Brain microvascular endothelial cell (primary cell): ENCODE measurements around the gene ELK1.

Experiments used
- DNase-seq: peaks from one replicate; pipeline ENCODE4 v3.0.0-alpha.2; 2020
- H3K27ac ChIP-seq: fragments of 250-450 bp; sonication (Bioruptor Pico); 2 replicates; pipeline ENCODE4 v1.5.1; 2020; ENCODE audit warnings: mild to moderate bottlenecking, moderate library complexity
- H3K27me3 ChIP-seq: fragments of 250-450 bp; sonication (Bioruptor Pico); replicated peaks from 2 replicates; pipeline ENCODE4 v1.5.1; 2020; ENCODE audit warnings: mild to moderate bottlenecking
- H3K36me3 ChIP-seq: fragments of 250-450 bp; sonication (Bioruptor Pico); replicated peaks from 2 replicates; pipeline ENCODE4 v1.5.1; 2020; ENCODE audit warnings: mild to moderate bottlenecking
- H3K4me3 ChIP-seq: 2 replicates; pipeline ENCODE4 v1.5.1; 2011; ENCODE audit warnings: low read depth, mild to moderate bottlenecking, control low read depth, low read length, moderate library complexity
- in situ Hi-C: cut with HindIII; loops from 2 replicates; pipeline ENCODE4 v1.10.0; 2017; ENCODE audit warnings: low sequenced_read_pairs, low pct_ligation_motif_present
- TF ChIP-seq, protein P1 (sequence below): IDR thresholded peaks from 2 replicates; pipeline ENCODE4 v1.5.1; 2011; ENCODE audit warnings: low read depth, mild to moderate bottlenecking, moderate library complexity, low read length, control low read depth, inconsistent platforms; ENCODE audit errors: missing control alignments

Gene ELK1

GRCh38 chrX:47661539-47661938 is 11.2 kb upstream of the ELK1 start:
- Histone ChIP-seq H3K27ac (peak overlapping the region; percentile 91), H3K4me3 (no peak overlapping the region), H3K36me3 (peaks cover 4% of the 10 kb centered on the region), H3K27me3 (no peaks in the 10 kb centered on the region)
- in situ Hi-C loops, result no loop called here
- TF ChIP-seq, protein P1, sequence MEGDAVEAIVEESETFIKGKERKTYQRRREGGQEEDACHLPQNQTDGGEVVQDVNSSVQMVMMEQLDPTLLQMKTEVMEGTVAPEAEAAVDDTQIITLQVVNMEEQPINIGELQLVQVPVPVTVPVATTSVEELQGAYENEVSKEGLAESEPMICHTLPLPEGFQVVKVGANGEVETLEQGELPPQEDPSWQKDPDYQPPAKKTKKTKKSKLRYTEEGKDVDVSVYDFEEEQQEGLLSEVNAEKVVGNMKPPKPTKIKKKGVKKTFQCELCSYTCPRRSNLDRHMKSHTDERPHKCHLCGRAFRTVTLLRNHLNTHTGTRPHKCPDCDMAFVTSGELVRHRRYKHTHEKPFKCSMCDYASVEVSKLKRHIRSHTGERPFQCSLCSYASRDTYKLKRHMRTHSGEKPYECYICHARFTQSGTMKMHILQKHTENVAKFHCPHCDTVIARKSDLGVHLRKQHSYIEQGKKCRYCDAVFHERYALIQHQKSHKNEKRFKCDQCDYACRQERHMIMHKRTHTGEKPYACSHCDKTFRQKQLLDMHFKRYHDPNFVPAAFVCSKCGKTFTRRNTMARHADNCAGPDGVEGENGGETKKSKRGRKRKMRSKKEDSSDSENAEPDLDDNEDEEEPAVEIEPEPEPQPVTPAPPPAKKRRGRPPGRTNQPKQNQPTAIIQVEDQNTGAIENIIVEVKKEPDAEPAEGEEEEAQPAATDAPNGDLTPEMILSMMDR, result no peak
- no peak for DNase-seq

- H3K27ac ChIP-seq, result peak overlapping the region; percentile 98
- peak overlapping the region; percentile 66 for H3K4me3 ChIP-seq
- H3K27me3 ChIP-seq, result no peaks in the 10 kb centered on the region
- in situ Hi-C loops, result no loop called here
- DNase-seq, result no peak
- TF ChIP-seq, protein P1, result no peak
- H3K36me3 ChIP-seq, result peaks cover 7% of the 10 kb centered on the region
Measured at GRCh38 chrX:47659421-47659726, 9.0 kb upstream of the ELK1 start.

DNA sequence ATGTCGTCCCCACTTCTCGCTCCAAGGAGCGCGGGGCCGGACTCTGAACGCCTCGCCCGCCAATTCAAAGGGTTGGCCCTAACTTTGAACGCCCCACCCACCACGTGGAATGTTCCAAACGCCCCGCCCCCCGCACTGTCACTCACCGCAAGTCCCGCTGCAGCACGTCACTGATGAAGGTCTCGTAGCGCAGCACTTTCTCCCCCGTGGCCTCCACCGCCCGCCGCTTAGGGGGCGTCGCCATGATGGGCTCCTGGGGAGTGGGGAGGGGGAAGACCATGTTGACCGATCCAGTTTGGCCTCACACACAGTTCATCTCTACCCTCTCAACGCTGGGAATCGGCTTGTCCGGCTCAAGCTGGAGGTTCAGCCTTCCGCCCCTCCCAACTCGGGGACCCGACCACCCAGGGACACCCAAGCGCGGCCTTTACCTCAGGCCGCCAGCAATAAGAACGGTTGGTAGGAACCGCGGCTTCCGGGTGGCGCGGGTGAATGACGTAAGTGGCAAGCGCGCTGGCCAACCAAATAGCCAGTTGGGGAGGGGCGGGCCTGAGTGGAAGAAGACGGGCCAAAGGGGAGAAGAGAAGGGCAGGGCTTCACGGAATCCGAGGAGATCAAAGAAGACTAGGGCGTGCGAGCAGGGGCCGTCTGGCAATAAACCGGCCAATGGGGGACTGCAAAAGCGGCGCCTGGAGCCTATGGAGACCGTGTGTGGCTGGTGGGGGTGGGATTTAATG is 8.5 kb upstream of the ELK1 start, which contains the start of gene UXT:
UXT (minus strand) TSS at position 497 of the 737 bp plus-strand sequence; CDS start at position 244, 253 bp downstream.
- Histone ChIP-seq H3K4me3 (peak within 1 kb of the TSS; percentile 66), H3K27ac (peak within 1 kb of the TSS; percentile 98), H3K36me3 (peaks cover 7% of the 10 kb centered on the region), H3K27me3 (no peaks in the 10 kb centered on the region)
- TF ChIP-seq, protein P1, result no peak
- DNase-seq, result peak; percentile 93
- in situ Hi-C loops, result no loop called here

DNA sequence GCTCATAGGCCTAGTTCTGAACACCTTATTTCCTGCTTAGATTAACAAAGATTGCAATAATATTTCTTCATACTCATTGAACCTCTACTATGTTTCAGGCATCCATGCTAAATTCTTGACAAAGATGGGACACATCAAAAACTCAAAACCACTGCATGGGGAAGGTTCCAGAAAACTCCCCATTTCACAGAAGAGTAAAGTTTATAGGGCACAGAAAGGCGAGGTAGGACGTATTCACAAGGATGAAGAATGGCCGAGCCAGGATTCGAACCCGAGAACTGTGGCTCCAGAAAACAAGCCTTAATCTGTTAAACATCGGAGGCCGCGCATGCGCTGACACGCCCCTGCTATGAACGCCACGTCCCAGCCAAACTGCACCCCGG is 7.9 kb upstream of the ELK1 start:
- TF ChIP-seq, protein P1, result no peak

GRCh38 chrX:47651043-47651905 is 911 bp upstream of the ELK1 start:
- no peak for DNase-seq
- TF ChIP-seq, protein P1, result no peak
- no peaks in the 10 kb centered on the region for H3K27me3 ChIP-seq
- H3K36me3 ChIP-seq, result peaks cover 3% of the 10 kb centered on the region
- H3K27ac ChIP-seq, result peak overlapping the region; percentile 59
- peak overlapping the region; percentile 42 for H3K4me3 ChIP-seq
- in situ Hi-C loops, result no loop called here

More for the DNA sequence above, 7.9 kb upstream of the ELK1 start:
- peak overlapping the region; percentile 66 for H3K4me3 ChIP-seq
- in situ Hi-C loops, result no loop called here
- DNase-seq, result no peak
- no peaks in the 10 kb centered on the region for H3K27me3 ChIP-seq
- H3K27ac ChIP-seq, result peak overlapping the region; percentile 98
- H3K36me3 ChIP-seq, result peaks cover 7% of the 10 kb centered on the region
